ENCODE measurements around the gene FHAD1.

- TF ChIP-seq CTCF (conservative IDR thresholded peaks at IDR 0.05; ENCODE audit: low read depth, low read length) (no peak), EZH2 (IDR thresholded peaks at IDR 0.05; ENCODE audit: borderline replicate concordance, low read depth, low read length, poor library complexity, severe bottlenecking) (no peak)
Measured at GRCh38 chr1:15303935-15304334, 56.9 kb downstream of the FHAD1 start.
